Stimulated activated CD4-positive, alpha-beta T cell treated with anti-CD3 and anti-CD28 coated beads, TNF-alpha, amount 100 ng/mL, for 48 hours (primary cell): Measurements from ENCODE around the gene TAAR2.
"Not testable (repeated sequence)": the region's sequence is repeated elsewhere in the genome, so short reads cannot be mapped to it uniquely, and the experiment has no call there.

Experiments used
- DNase-seq, 3 donors: peaks; one replicate each; pipeline ENCODE4 v3.0.0-alpha.2; 2020; ENCODE audit warnings: low read depth in 3 of 3

The TAAR2 gene

GRCh38 chr6:132624175-132624574 lies at the start of gene TAAR2:
TSS of gene TAAR2 (minus strand) at chr6:132624275. CDS start at chr6:132624275, 0 bp downstream.
- no peak for DNase-seq

DNA sequence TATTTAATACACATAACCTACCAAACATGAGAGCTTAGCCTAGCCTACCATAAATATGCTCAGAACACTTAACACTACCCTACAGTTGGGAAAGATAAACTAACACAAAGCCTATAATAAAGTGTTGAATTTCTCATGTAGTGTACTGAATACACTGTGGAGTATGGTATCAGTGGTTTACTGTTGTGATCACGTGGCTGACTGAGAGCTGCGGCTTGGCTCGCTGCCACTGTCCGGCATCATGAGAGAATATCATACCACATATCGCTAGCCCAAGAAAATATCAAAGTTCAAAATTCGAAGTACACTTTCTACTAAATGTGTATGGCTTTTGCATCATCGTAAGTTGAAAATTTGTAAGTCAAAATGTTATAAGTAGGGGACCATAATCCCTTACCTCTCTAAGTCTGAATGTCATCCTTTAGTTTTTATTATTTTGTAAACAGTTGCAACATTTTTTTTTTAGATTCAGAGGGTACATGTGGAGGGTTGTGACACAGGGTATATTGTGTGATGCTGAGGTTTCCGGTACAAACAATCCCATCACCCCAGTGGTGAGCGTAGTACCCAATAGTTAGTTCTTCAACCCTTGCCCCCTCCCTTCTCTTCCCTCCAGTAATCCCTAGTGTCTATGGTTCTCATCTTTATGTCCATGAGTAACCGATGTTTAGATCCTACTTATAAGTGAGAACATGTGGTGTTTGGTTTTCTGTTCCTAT lies 49.5 kb upstream of the TAAR2 start:
- DNase-seq = no peak

- DNase-seq = no peak
These were observed 47.2 kb upstream of the TAAR2 start for GRCh38 chr6:132671295-132671694.

GRCh38 chr6:132669690-132670291 lies 45.7 kb upstream of the TAAR2 start:
- DNase-seq = no peak

GRCh38 chr6:132666118-132666517 lies 42.0 kb upstream of the TAAR2 start:
- no peak for DNase-seq

GRCh38 chr6:132664309-132665034 lies 40.4 kb upstream of the TAAR2 start:
- DNase-seq = no peak

- DNase-seq = no peak
These were observed 39.6 kb upstream of the TAAR2 start for GRCh38 chr6:132663661-132664060.

- no peak for DNase-seq
These were observed 37.8 kb upstream of the TAAR2 start for GRCh38 chr6:132661906-132662305.

GRCh38 chr6:132659082-132659481 lies 35.0 kb upstream of the TAAR2 start, which contains the start of gene TAAR1:
TSS of gene TAAR1 (minus strand) at chr6:132659182. CDS start at chr6:132646003, 13,179 bp downstream.
- DNase-seq = no peak

DNA sequence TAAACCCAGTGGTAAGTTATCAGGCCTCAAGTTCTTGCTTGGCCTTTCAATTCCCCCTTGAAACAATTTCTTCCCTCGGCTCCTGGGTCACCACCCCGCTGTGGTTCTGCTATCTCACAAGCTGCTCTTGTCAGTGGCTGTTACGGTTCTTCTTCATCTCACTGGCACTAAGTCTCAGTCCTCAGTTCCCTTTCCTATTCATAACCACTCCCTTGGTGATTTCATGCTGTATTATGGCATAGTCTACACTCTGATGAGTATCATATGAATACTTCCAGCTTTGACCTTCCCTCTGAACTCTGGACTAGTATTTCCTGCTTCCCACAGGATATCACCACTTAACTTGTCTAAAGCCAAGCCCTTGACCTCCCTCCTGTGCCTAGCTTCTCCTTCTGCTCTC lies 27.0 kb upstream of the TAAR2 start:
- no peak for DNase-seq

- no peak for DNase-seq
These were observed 26.4 kb upstream of the TAAR2 start for GRCh38 chr6:132650429-132650828.

- no peak for DNase-seq
These were observed 24.8 kb upstream of the TAAR2 start for GRCh38 chr6:132648828-132649227.

DNA sequence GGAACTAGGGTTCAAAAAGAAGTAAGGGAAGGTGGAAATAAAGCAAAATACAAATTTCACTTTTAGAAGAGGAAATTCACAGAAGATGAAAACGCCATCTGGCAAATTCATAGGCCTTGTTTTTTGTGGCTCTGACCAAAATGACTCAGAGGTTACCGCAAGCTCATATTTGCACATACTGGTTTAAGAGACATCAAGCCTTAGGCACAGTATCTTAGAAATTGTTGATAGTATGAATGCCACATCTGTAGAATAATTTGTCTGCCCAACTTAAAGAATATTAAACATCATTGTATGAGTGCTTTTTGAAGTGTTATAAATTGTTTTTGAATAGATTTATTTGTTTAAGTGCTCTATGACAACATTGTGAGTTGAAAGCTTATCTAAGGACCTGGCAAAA lies 24.3 kb upstream of the TAAR2 start:
- no peak for DNase-seq

- DNase-seq = no peak
These were observed 19.5 kb upstream of the TAAR2 start for GRCh38 chr6:132643547-132643946.

DNA sequence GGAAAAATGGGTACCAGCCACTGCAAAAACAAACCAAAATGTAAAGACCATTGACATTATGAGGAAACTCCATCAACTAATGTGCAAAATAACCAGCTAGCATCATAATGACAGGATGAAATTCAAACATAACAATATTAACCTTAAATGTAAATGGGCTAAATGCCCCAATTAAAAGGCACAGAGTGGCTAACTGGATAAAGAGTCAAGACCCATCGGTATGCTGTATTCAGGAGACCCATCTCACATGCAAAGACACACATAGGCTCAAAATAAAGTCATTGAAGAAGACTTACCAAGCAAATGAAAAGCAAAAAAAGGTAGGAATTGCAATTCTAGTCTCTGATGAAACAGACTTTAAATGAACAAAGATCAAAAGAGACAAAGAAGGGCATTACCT lies 13.1 kb upstream of the TAAR2 start:
- DNase-seq = not testable (repeated sequence)

DNA sequence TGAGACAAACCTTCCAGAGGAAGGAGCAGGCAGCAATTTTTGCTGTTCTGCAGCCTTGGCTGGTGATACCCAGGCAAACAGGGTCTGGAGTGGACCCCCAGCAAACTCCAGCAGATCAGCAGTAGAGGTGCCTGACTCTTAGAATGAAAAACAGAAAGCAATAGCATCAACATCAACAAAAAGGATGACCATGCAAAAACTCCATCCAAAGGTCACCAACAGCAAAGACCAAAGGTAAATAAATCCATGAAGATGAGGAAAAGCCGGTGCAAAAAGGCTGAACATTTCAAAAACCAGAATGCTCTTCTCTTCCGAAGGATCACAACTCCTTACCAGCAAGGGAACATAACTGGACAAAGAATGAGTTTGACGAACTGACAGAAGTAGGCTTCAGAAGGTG lies 11.8 kb upstream of the TAAR2 start:
- not testable (repeated sequence) for DNase-seq

GRCh38 chr6:132635288-132635687 lies 11.2 kb upstream of the TAAR2 start:
- DNase-seq = not testable (repeated sequence)

GRCh38 chr6:132634796-132635195 lies 10.7 kb upstream of the TAAR2 start:
- DNase-seq = no peak

- DNase-seq = no peak
These were observed 9.3 kb upstream of the TAAR2 start for GRCh38 chr6:132633362-132633761.

GRCh38 chr6:132623106-132623845 lies 799 bp downstream of the TAAR2 start:
- no peak for DNase-seq

DNA sequence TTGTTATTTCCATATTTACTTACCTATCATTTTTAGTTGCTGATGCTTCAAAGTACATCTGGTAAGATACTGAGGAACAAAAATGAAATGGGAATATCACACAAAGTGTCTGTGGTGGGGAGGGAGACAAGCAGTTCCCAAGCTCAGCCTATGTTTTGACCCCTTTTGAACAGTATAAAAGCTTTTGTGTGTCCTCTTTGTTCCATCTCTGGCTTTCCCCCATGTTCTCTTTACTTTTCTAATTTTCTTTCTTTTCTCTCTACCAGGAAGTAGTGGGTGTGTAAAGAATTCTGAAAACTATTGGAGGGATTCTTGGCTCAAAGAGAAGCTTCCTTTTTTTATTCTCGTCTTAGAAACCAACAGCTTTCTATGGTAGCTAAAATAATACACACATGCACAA lies 7.4 kb downstream of the TAAR2 start:
- DNase-seq = no peak

DNA sequence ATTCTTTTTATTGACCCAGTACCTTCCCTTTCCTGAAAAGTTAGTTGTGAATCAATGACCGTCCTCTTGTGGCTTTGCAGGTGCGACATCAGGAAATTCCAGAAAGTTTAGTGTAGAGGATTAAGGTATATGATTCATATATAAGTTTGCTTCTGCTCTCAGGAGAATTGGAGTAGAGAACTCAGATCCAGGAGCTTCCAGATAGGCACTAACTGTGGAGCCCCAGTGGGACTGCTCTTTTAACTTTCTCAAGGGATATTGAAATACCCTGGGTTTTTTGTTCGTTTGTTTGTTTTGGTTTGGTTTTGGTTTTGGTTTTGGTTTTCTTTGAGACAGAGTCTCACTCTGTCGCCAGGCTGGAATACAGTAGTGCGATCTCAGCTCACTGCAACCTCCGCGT lies 9.5 kb downstream of the TAAR2 start:
- no peak for DNase-seq
